Endothelial cell (in vitro differentiated cells): ENCODE results near the gene SPSB1. TPM values are rescaled to one million over a fixed set of nuclear protein-coding genes. Genes with fewer than 3 reads are reported as not detected.

Experiments
- DNase-seq: peaks from one replicate; pipeline ENCODE4 v3.0.0; 2021; ENCODE audit warnings: low spot score
- H3K27ac Mint-ChIP-seq: one replicate; pipeline ENCODE4 v1.8.0; 2021; ENCODE audit warnings: mixed read lengths, inconsistent platforms; ENCODE audit not compliant: unreplicated experiment
- H3K27me3 Mint-ChIP-seq: one replicate; pipeline ENCODE4 v1.8.0; 2021; ENCODE audit warnings: mild to moderate bottlenecking, moderate library complexity, mixed read lengths, inconsistent platforms; ENCODE audit not compliant: unreplicated experiment
- H3K36me3 Mint-ChIP-seq: one replicate; pipeline ENCODE4 v1.8.0; 2021; ENCODE audit warnings: mild to moderate bottlenecking, low read depth, mixed read lengths, inconsistent platforms; ENCODE audit not compliant: unreplicated experiment
- H3K4me1 Mint-ChIP-seq: one replicate; pipeline ENCODE4 v1.8.0; 2021; ENCODE audit warnings: mild to moderate bottlenecking, mixed read lengths, inconsistent platforms; ENCODE audit not compliant: unreplicated experiment
- H3K4me3 Mint-ChIP-seq: one replicate; pipeline ENCODE4 v1.8.0; 2021; ENCODE audit warnings: mild to moderate bottlenecking, mixed read lengths, inconsistent platforms; ENCODE audit not compliant: unreplicated experiment
- H3K9me3 Mint-ChIP-seq: one replicate; pipeline ENCODE4 v1.8.0; 2021; ENCODE audit warnings: mixed read lengths, inconsistent platforms; ENCODE audit not compliant: unreplicated experiment
- total RNA-seq: library from RNA; stranded (reverse); fragmentation: NEBNext Ultra II Directional; extraction: Animal tissue kit (Norgen Biotek cat#: 25700); gene quantifications from one replicate; pipeline ENCODE4 v1.2.1, GENCODE V29; 2021; ENCODE audit not compliant: unreplicated experiment
- TF ChIP-seq, protein P1 (sequence below): fragments of 200-600 bp; sonication (generic); IDR thresholded peaks from one replicate; pipeline ENCODE4 v1.5.0; 2021; ENCODE audit warnings: antibody characterized with exemption; ENCODE audit not compliant: unreplicated experiment

Gene SPSB1
- total RNA-seq, 1 donor from 2014 or later: 8.1 TPM

DNA sequence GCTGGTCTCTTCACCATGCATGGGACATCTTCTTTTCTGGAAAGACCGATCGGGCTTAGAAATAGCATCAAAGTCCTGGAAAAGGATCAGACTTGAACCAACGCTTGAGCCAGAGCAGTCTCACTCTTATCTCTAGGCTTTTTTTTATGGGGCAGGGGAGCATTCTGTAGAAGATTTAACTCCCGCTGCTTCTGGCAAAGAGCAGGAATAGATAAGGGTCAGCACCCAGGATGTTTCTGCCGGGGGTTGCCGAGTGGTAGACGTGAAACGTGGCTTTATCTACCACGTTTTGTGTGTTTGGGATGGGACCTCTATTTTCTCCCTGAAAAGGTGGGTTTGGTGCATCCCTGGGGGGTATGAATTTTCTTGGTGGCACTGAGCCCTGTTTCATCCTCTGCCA lies 18.8 kb downstream of the SPSB1 start:
- H3K27ac Mint-ChIP-seq: no peak overlapping the region

DNA sequence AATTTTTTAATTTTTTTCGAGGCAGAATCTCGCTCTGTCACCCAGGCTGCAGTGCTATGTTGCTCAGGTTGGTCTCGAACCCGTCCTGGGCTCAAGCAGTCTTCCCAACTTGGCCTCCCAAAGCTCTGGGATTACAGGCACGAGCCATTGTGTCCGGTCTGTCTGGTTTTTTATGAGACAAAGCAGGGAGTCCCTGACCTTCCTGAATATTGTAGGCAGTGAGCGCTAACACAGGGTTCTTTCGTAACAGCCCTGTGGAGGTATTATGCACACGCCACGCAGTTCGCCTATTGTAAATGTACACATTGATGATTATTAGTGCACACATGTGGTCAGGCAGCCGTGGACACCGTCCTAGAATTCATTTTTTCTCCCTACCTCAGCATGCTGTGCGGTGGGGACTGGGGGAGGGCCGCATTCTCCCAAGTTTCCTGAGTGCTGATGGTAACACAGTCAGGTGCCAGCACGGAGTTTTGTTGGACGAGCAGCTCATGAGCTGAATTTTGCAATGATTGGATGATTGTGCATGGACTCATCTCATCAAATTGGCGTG lies 19.6 kb downstream of the SPSB1 start:
- Mint-ChIP-seq H3K9me3 (no peaks in the 10 kb centered on the region), H3K36me3 (no peaks in the 10 kb centered on the region), H3K4me1 (no peaks in the 10 kb centered on the region), H3K27me3 (peaks cover 10% of the 10 kb centered on the region), H3K4me3 (no peak overlapping the region), H3K27ac (no peak overlapping the region)
- TF ChIP-seq, protein P1, sequence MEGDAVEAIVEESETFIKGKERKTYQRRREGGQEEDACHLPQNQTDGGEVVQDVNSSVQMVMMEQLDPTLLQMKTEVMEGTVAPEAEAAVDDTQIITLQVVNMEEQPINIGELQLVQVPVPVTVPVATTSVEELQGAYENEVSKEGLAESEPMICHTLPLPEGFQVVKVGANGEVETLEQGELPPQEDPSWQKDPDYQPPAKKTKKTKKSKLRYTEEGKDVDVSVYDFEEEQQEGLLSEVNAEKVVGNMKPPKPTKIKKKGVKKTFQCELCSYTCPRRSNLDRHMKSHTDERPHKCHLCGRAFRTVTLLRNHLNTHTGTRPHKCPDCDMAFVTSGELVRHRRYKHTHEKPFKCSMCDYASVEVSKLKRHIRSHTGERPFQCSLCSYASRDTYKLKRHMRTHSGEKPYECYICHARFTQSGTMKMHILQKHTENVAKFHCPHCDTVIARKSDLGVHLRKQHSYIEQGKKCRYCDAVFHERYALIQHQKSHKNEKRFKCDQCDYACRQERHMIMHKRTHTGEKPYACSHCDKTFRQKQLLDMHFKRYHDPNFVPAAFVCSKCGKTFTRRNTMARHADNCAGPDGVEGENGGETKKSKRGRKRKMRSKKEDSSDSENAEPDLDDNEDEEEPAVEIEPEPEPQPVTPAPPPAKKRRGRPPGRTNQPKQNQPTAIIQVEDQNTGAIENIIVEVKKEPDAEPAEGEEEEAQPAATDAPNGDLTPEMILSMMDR: no peak
- no peak for DNase-seq

More for the DNA sequence above, 18.8 kb downstream of the SPSB1 start:
- H3K4me1 Mint-ChIP-seq: peaks cover under 1% of the 10 kb centered on the region
- no peaks in the 10 kb centered on the region for H3K36me3 Mint-ChIP-seq
- H3K27me3 Mint-ChIP-seq: peaks cover 8% of the 10 kb centered on the region
- TF ChIP-seq, protein P1: no peak
- no peak overlapping the region for H3K4me3 Mint-ChIP-seq
- no peak for DNase-seq
- H3K9me3 Mint-ChIP-seq: no peaks in the 10 kb centered on the region

DNA sequence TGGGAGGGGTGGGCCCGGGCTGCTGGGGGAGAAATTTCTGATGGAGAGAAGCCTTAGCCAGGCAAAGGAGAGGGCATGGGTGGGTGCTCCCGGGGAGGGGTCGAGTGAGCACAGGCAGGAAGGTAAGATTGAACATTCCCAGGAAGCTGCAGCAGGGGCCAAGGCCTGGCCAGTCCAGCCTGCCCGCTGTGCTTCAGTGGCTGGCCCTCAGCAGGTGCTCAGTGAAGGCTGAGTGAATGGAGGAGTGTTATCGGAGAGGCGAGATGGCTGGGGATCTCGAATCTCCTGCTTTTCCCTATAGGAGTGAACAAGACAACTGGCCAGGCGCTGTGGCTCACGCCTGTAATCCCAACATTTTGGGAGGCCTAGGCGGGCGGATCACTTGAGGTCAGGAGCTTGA lies 20.9 kb downstream of the SPSB1 start:
- no peaks in the 10 kb centered on the region for H3K36me3 Mint-ChIP-seq
- H3K4me3 Mint-ChIP-seq: no peak overlapping the region
- no peak for DNase-seq
- peaks cover 12% of the 10 kb centered on the region for H3K27me3 Mint-ChIP-seq
- H3K27ac Mint-ChIP-seq: no peak overlapping the region
- no peaks in the 10 kb centered on the region for H3K9me3 Mint-ChIP-seq
- H3K4me1 Mint-ChIP-seq: peaks cover 3% of the 10 kb centered on the region
- TF ChIP-seq, protein P1: no peak

DNA sequence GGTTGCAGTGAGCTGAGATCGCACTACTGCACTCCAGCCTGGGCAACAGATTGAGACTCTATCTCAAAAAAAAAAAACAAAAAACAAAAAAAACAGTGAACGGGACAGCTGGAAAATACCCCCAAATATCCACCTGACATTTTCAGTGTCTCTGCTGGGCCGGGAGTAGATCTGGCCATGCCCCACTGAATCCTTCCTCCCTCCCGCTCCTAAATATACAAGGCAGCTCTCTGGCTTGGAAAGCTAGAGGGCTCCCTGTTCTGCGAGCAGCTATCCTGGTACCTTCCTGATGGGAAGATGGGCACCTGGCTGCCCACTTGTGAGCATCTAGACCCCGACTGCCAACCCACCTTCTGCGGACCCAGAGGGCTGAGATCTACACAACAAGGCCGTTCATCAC lies 21.4 kb downstream of the SPSB1 start:
- Mint-ChIP-seq H3K27me3 (peaks cover 10% of the 10 kb centered on the region), H3K4me1 (peaks cover 3% of the 10 kb centered on the region)
- TF ChIP-seq, protein P1: no peak

DNA sequence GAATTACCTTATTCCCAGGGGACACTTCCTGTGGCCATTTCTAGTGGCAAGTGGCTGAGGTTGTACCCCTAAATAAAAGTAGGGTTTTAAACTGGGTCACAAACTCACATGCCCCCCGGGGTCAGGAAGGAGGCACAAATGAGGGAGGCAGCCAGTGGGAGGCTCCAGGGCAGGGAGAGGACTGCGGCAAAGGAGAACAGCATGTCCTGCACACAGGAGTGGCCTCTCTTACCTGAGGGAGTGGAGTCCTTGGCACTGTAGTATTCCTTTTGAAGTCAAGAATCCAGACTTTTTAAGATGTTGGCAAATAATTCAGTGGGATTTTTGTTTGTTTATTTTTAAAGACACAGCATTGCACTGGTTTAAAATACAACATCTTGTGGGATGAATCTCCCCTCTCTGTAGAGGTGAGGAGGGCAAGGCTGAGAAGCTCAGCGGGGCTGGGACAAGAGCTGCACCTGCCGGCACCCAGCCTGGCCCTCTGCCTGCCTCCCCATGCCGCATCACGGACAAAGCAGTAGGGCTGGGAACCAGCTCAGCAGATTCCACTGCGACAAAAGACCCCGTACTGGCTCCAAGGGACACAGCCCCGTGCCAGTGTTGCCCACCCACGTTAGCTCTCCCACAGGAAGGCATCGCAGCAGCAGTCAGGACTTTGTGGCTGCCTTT lies 22.2 kb downstream of the SPSB1 start:
- Mint-ChIP-seq H3K9me3 (no peaks in the 10 kb centered on the region), H3K27ac (no peak overlapping the region), H3K4me3 (no peak overlapping the region), H3K4me1 (peaks cover 5% of the 10 kb centered on the region), H3K27me3 (peaks cover 8% of the 10 kb centered on the region), H3K36me3 (no peaks in the 10 kb centered on the region)
- DNase-seq: no peak
- TF ChIP-seq, protein P1: no peak

More for the DNA sequence above, 21.4 kb downstream of the SPSB1 start:
- no peaks in the 10 kb centered on the region for H3K36me3 Mint-ChIP-seq
- no peak overlapping the region for H3K27ac Mint-ChIP-seq
- H3K9me3 Mint-ChIP-seq: no peaks in the 10 kb centered on the region
- no peak for DNase-seq
- no peak overlapping the region for H3K4me3 Mint-ChIP-seq
